Kidney tubule cell (primary cell): ENCODE data around the gene TCF3.

Source experiments
- DNase-seq: peaks from one replicate; pipeline ENCODE4 v3.0.0-alpha.2; 2018; ENCODE audit warnings: low spot score

TCF3 gene

GRCh38 chr19:1609680-1610474 is 42.5 kb downstream of the TCF3 start:
- DNase-seq, result no peak

GRCh38 chr19:1609103-1609396 is 43.4 kb downstream of the TCF3 start:
- no peak for DNase-seq

- peak; percentile 12 for DNase-seq
These were observed 43.9 kb downstream of the TCF3 start for GRCh38 chr19:1608359-1609102.

- DNase-seq, result no peak
These were observed 46.2 kb downstream of the TCF3 start for GRCh38 chr19:1606138-1606651.

- DNase-seq, result peak; percentile 96
These were observed 46.9 kb downstream of the TCF3 start, which contains the start of gene UQCR11 for GRCh38 chr19:1605236-1606137. TSS of gene UQCR11 (minus strand) at chr19:1605462. CDS start at chr19:1605409, 53 bp downstream.

- no peak for DNase-seq
These were observed 50.2 kb downstream of the TCF3 start for GRCh38 chr19:1602091-1602707.

GRCh38 chr19:1601613-1602064 is 50.8 kb downstream of the TCF3 start:
- DNase-seq, result no peak

- no peak for DNase-seq
These were observed 53.0 kb downstream of the TCF3 start for GRCh38 chr19:1599460-1599846.

- DNase-seq, result no peak
These were observed 53.5 kb downstream of the TCF3 start for GRCh38 chr19:1598777-1599459.

GRCh38 chr19:1593501-1593772 is 59.0 kb downstream of the TCF3 start:
- no peak for DNase-seq

GRCh38 chr19:1592755-1593500 is 59.5 kb downstream of the TCF3 start, which contains the start of gene MBD3:
TSS of gene MBD3 (minus strand) at chr19:1592865. CDS start at chr19:1592631, 234 bp downstream.
- DNase-seq, result peak; percentile 94

- DNase-seq, result peak; percentile 93
These were observed 60.2 kb downstream of the TCF3 start for GRCh38 chr19:1592024-1592754.

GRCh38 chr19:1591421-1592023 is 60.9 kb downstream of the TCF3 start:
- peak; percentile 28 for DNase-seq

- DNase-seq, result peak; percentile 28
These were observed 61.6 kb downstream of the TCF3 start for GRCh38 chr19:1590641-1591397.

GRCh38 chr19:1587872-1588271 is 64.5 kb downstream of the TCF3 start:
- no peak for DNase-seq

- no peak for DNase-seq
These were observed 67.2 kb downstream of the TCF3 start for GRCh38 chr19:1585243-1585580.

- DNase-seq, result no peak
These were observed 67.7 kb downstream of the TCF3 start for GRCh38 chr19:1584500-1585242.

- no peak for DNase-seq
These were observed 70.2 kb downstream of the TCF3 start for GRCh38 chr19:1582201-1582600.
